Measurements from ENCODE around the gene BUB3. TPM values are rescaled to one million over a fixed set of nuclear protein-coding genes. Genes with fewer than 3 reads are reported as not detected.

BUB3 gene
- total and polyA plus RNA-seq, 2 of the 13 experiments (the other 11 are each of a cell fraction or from before 2014, with no cell fraction given), result 174 to 188 TPM

GRCh38 chr10:123154092-123154710, at the start of gene BUB3 (continued):
- TF ChIP-seq, protein P1, sequence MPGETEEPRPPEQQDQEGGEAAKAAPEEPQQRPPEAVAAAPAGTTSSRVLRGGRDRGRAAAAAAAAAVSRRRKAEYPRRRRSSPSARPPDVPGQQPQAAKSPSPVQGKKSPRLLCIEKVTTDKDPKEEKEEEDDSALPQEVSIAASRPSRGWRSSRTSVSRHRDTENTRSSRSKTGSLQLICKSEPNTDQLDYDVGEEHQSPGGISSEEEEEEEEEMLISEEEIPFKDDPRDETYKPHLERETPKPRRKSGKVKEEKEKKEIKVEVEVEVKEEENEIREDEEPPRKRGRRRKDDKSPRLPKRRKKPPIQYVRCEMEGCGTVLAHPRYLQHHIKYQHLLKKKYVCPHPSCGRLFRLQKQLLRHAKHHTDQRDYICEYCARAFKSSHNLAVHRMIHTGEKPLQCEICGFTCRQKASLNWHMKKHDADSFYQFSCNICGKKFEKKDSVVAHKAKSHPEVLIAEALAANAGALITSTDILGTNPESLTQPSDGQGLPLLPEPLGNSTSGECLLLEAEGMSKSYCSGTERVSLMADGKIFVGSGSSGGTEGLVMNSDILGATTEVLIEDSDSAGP (CRISPR knock-in tag; IDR thresholded peaks at IDR 0.05; ENCODE audit: borderline replicate concordance), result peak; percentile 87; the same call in 1 of the 2 replicates
- TF ChIP-seq FOSL1 (CRISPR knock-in tag; IDR thresholded peaks at IDR 0.05; ENCODE audit: borderline replicate concordance) (no peak), ZNF235 (CRISPR knock-in tag; IDR thresholded peaks at IDR 0.05; ENCODE audit: borderline replicate concordance) (no peak), ZNF749 (CRISPR knock-in tag; IDR thresholded peaks at IDR 0.05; ENCODE audit: borderline replicate concordance) (0 out of 2 replicates have a peak, but pooled peaks have one; percentile 48), GABPA (IDR thresholded peaks at IDR 0.05; ENCODE audit: low read depth, low read length) (peak; percentile 91), GABPA (CRISPR knock-in tag; IDR thresholded peaks at IDR 0.05; ENCODE audit: low read depth) (peak; percentile 97), ZSCAN5A (CRISPR knock-in tag; IDR thresholded peaks at IDR 0.05; ENCODE audit: borderline replicate concordance) (no peak), SUZ12 (IDR thresholded peaks at IDR 0.05; ENCODE audit: low read depth, low read length) (peak; percentile 98), SAP130 (CRISPR knock-in tag; IDR thresholded peaks at IDR 0.05; ENCODE audit: low read depth) (peak; percentile 80), PITX1 (CRISPR knock-in tag; IDR thresholded peaks at IDR 0.05) (no peak), ZNF615 (CRISPR knock-in tag; IDR thresholded peaks at IDR 0.05; ENCODE audit: borderline replicate concordance) (peak; percentile 49; the same call in 1 of the 2 replicates), RXRB (CRISPR knock-in tag; IDR thresholded peaks at IDR 0.05; ENCODE audit: borderline replicate concordance) (peak; percentile 25; the same call in 1 of the 2 replicates), ZKSCAN8 (CRISPR knock-in tag; IDR thresholded peaks at IDR 0.05; ENCODE audit: borderline replicate concordance) (peak; percentile 34; the same call in 1 of the 2 replicates), ZNF775 (CRISPR knock-in tag; IDR thresholded peaks at IDR 0.05; ENCODE audit: borderline replicate concordance) (no peak), ZNF121 (CRISPR knock-in tag; IDR thresholded peaks at IDR 0.05) (no peak)
- TF ChIP-seq, protein P2, sequence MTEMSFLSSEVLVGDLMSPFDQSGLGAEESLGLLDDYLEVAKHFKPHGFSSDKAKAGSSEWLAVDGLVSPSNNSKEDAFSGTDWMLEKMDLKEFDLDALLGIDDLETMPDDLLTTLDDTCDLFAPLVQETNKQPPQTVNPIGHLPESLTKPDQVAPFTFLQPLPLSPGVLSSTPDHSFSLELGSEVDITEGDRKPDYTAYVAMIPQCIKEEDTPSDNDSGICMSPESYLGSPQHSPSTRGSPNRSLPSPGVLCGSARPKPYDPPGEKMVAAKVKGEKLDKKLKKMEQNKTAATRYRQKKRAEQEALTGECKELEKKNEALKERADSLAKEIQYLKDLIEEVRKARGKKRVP (CRISPR knock-in tag; IDR thresholded peaks at IDR 0.05), result no peak; a peak in 1 of 4 replicates
- TF ChIP-seq, protein P3, sequence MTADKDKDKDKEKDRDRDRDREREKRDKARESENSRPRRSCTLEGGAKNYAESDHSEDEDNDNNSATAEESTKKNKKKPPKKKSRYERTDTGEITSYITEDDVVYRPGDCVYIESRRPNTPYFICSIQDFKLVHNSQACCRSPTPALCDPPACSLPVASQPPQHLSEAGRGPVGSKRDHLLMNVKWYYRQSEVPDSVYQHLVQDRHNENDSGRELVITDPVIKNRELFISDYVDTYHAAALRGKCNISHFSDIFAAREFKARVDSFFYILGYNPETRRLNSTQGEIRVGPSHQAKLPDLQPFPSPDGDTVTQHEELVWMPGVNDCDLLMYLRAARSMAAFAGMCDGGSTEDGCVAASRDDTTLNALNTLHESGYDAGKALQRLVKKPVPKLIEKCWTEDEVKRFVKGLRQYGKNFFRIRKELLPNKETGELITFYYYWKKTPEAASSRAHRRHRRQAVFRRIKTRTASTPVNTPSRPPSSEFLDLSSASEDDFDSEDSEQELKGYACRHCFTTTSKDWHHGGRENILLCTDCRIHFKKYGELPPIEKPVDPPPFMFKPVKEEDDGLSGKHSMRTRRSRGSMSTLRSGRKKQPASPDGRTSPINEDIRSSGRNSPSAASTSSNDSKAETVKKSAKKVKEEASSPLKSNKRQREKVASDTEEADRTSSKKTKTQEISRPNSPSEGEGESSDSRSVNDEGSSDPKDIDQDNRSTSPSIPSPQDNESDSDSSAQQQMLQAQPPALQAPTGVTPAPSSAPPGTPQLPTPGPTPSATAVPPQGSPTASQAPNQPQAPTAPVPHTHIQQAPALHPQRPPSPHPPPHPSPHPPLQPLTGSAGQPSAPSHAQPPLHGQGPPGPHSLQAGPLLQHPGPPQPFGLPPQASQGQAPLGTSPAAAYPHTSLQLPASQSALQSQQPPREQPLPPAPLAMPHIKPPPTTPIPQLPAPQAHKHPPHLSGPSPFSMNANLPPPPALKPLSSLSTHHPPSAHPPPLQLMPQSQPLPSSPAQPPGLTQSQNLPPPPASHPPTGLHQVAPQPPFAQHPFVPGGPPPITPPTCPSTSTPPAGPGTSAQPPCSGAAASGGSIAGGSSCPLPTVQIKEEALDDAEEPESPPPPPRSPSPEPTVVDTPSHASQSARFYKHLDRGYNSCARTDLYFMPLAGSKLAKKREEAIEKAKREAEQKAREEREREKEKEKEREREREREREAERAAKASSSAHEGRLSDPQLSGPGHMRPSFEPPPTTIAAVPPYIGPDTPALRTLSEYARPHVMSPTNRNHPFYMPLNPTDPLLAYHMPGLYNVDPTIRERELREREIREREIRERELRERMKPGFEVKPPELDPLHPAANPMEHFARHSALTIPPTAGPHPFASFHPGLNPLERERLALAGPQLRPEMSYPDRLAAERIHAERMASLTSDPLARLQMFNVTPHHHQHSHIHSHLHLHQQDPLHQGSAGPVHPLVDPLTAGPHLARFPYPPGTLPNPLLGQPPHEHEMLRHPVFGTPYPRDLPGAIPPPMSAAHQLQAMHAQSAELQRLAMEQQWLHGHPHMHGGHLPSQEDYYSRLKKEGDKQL (CRISPR knock-in tag; IDR thresholded peaks at IDR 0.05; ENCODE audit: low read depth), result no peak
- TF ChIP-seq, protein P4, sequence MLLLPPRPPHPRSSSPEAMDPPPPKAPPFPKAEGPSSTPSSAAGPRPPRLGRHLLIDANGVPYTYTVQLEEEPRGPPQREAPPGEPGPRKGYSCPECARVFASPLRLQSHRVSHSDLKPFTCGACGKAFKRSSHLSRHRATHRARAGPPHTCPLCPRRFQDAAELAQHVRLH (CRISPR knock-in tag; IDR thresholded peaks at IDR 0.05; ENCODE audit: borderline replicate concordance, low read depth), result no peak

Measured in HepG2 (cell line).